Measurements from ENCODE around the gene PACRG. TPM values are rescaled to one million over a fixed set of nuclear protein-coding genes. Genes with fewer than 3 reads are reported as not detected.

PACRG gene
- total RNA-seq, 1 experiment from 2014 or later = not detected

- H3K9me3 ChIP-seq = no peaks in the 10 kb centered on the region
- no peak for TF ChIP-seq CTCF (IDR thresholded peaks at IDR 0.05; ENCODE audit: insufficient read depth in 1 of 2, low read depth in 1 of 2, low read length in 1 of 2, severe bottlenecking in 1 of 2, unreplicated experiment in 1 of 2)
- no peak overlapping the region for H3K4me3 Mint-ChIP-seq (ENCODE audit: unreplicated experiment)
- DNase-seq = no peak
- H3K4me1 ChIP-seq = no peaks in the 10 kb centered on the region
- no peaks in the 10 kb centered on the region for H3K27me3 ChIP-seq (replicated peaks; ENCODE audit: control insufficient read depth, insufficient read depth, low read length)
- BruUV-seq (replicated peaks) = no TSS peak
- intact Hi-C loops (cut with micrococcal nuclease; ENCODE audit: unreplicated experiment) = no loop called here
- CTCF ChIA-PET = no interaction called here
- no peaks in the 10 kb centered on the region for H3K9me3 Mint-ChIP-seq (ENCODE audit: unreplicated experiment)
- H3K4me3 ChIP-seq (ENCODE audit: low read depth, low read length) = no peak overlapping the region
- H3K27me3 Mint-ChIP-seq (ENCODE audit: insufficient read depth, unreplicated experiment) = no peaks in the 10 kb centered on the region
- no peak overlapping the region for H3K27ac Mint-ChIP-seq (ENCODE audit: unreplicated experiment)
- no peaks in the 10 kb centered on the region for H3K4me1 Mint-ChIP-seq (ENCODE audit: low read depth, unreplicated experiment)
- H3K36me3 Mint-ChIP-seq (ENCODE audit: insufficient read depth, unreplicated experiment) = no peaks in the 10 kb centered on the region
- POLR2A ChIA-PET = no interaction called here
- no peaks in the 10 kb centered on the region for H3K36me3 ChIP-seq (ENCODE audit: control insufficient read depth, insufficient read depth, low read length)
Measured at GRCh38 chr6:163287626-163288025, 559.9 kb downstream of the PACRG start.

- Histone ChIP-seq H3K4me3 (ENCODE audit: low read depth, low read length) (no peak overlapping the region), H3K27me3 (replicated peaks; ENCODE audit: control insufficient read depth, insufficient read depth, low read length) (no peaks in the 10 kb centered on the region), H3K9me3 (no peaks in the 10 kb centered on the region), H3K4me1 (no peaks in the 10 kb centered on the region), H3K36me3 (ENCODE audit: control insufficient read depth, insufficient read depth, low read length) (no peaks in the 10 kb centered on the region)
- H3K36me3 Mint-ChIP-seq (ENCODE audit: insufficient read depth, unreplicated experiment) = no peaks in the 10 kb centered on the region
- H3K4me3 Mint-ChIP-seq (ENCODE audit: unreplicated experiment) = no peak overlapping the region
- POLR2A ChIA-PET = no interaction called here
- intact Hi-C loops (cut with micrococcal nuclease; ENCODE audit: unreplicated experiment) = no loop called here
- no peaks in the 10 kb centered on the region for H3K4me1 Mint-ChIP-seq (ENCODE audit: low read depth, unreplicated experiment)
- H3K27ac Mint-ChIP-seq (ENCODE audit: unreplicated experiment) = no peak overlapping the region
- no TSS peak for BruUV-seq (replicated peaks)
- no peak for DNase-seq
- CTCF ChIA-PET = no interaction called here
- no peak for TF ChIP-seq CTCF (IDR thresholded peaks at IDR 0.05; ENCODE audit: insufficient read depth in 1 of 2, low read depth in 1 of 2, low read length in 1 of 2, severe bottlenecking in 1 of 2, unreplicated experiment in 1 of 2)
- H3K27me3 Mint-ChIP-seq (ENCODE audit: insufficient read depth, unreplicated experiment) = no peaks in the 10 kb centered on the region
- H3K9me3 Mint-ChIP-seq (ENCODE audit: unreplicated experiment) = no peaks in the 10 kb centered on the region
Measured at GRCh38 chr6:163288066-163288465, 560.3 kb downstream of the PACRG start.

GRCh38 chr6:163288915-163289314 lies 561.1 kb downstream of the PACRG start:
- DNase-seq = no peak
- no peak for TF ChIP-seq CTCF (IDR thresholded peaks at IDR 0.05; ENCODE audit: insufficient read depth in 1 of 2, low read depth in 1 of 2, low read length in 1 of 2, severe bottlenecking in 1 of 2, unreplicated experiment in 1 of 2)
- BruUV-seq (replicated peaks) = no TSS peak
- no peaks in the 10 kb centered on the region for H3K27me3 ChIP-seq (replicated peaks; ENCODE audit: control insufficient read depth, insufficient read depth, low read length)
- CTCF ChIA-PET = no interaction called here
- no peaks in the 10 kb centered on the region for H3K9me3 ChIP-seq
- no peak overlapping the region for H3K27ac Mint-ChIP-seq (ENCODE audit: unreplicated experiment)
- POLR2A ChIA-PET = no interaction called here
- no peaks in the 10 kb centered on the region for H3K9me3 Mint-ChIP-seq (ENCODE audit: unreplicated experiment)
- no peaks in the 10 kb centered on the region for H3K4me1 ChIP-seq
- H3K4me3 ChIP-seq (ENCODE audit: low read depth, low read length) = no peak overlapping the region
- intact Hi-C loops (cut with micrococcal nuclease; ENCODE audit: unreplicated experiment) = no loop called here
- no peaks in the 10 kb centered on the region for H3K27me3 Mint-ChIP-seq (ENCODE audit: insufficient read depth, unreplicated experiment)
- no peak overlapping the region for H3K4me3 Mint-ChIP-seq (ENCODE audit: unreplicated experiment)
- no peaks in the 10 kb centered on the region for H3K36me3 ChIP-seq (ENCODE audit: control insufficient read depth, insufficient read depth, low read length)
- H3K36me3 Mint-ChIP-seq (ENCODE audit: insufficient read depth, unreplicated experiment) = no peaks in the 10 kb centered on the region
- H3K4me1 Mint-ChIP-seq (ENCODE audit: low read depth, unreplicated experiment) = no peaks in the 10 kb centered on the region

All from Caco-2 (cell line).